Urothelium cell line (cell line): ENCODE data around the gene APBA2.
A peak's percentile ranks its signal among the peaks of the same experiment; 100 is the strongest.
"Not testable (repeated sequence)": the region's sequence is repeated elsewhere in the genome, so short reads cannot be mapped to it uniquely, and the experiment has no call there.

Experiments
- DNase-seq: peaks from one replicate; pipeline ENCODE4 v3.0.0; 2011; ENCODE audit warnings: low spot score, mixed read lengths
- FAIRE-seq: peaks from 2 replicates; lab custom pipeline; 2011; peaks lifted over from hg19 to GRCh38; lab: Jason Lieb, UNC

Gene APBA2

GRCh38 chr15:28876131-28876844, 9.5 kb upstream of the APBA2 start:
- FAIRE-seq (no peak), DNase-seq (no peak)

GRCh38 chr15:28876845-28877185, 9.0 kb upstream of the APBA2 start:
- DNase-seq (no peak), FAIRE-seq (no peak)

DNA sequence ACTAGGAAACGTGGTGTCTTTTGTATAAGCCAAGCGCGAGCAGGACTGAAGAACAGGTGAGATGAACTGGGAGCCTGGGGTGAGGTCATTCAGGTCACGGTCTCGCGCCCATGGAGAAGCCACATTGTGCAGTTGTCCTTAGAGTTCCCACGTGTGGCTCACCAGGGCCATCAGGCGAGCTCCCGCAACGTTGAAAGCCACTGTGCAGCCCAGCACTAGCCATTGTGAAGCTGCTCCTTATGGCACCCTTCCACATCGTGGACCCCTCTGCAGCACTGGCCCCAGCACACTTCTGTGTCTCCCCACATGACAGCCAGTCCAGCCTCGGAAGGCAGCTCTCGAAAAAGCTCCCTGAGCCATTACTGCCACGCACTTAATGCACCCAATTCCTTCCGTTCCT, 7.6 kb upstream of the APBA2 start:
- FAIRE-seq (no peak), DNase-seq (no peak)

GRCh38 chr15:28879551-28879950, 6.2 kb upstream of the APBA2 start:
- FAIRE-seq (no peak), DNase-seq (no peak)

GRCh38 chr15:28880680-28881079, 5.1 kb upstream of the APBA2 start:
- DNase-seq = no peak
- no peak for FAIRE-seq

DNA sequence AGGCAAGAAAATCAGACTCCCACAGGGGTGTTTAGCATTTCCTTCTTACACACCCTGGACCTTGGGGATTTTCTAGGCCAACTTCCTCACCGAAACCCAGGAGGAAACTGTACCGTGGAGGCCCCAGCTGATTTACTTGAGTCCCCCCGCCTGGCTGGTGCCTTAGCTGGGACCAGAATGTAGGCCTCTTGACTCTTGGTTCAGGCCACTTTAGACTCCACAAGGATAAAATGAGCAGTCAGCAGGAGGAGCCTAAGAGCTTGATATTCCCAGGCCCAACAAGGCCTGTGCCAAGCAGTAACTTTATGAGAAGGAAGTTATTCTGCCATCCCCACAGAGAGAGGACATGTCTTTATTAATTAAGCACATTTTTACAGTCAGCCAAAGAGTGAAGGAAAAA, 4.6 kb upstream of the APBA2 start:
- no peak for FAIRE-seq
- DNase-seq = no peak

DNA sequence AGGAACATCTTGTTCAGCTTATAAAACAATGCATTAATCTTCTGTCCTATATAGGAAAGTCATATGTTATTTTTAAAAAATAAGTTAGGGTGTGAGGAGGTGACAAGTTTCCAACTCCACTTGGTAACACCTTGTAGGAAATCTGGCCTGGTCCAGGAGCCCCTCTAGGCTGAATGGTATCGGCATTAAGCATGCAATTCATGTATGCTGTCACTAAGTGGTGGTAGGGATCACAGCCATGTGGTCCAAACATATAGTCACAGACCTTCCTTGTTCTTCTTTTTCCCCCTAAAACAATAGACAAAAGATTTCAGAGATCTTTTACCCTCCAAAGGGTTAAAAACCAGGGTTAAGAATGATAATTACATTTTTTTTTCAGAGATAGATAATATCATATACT, 4.2 kb upstream of the APBA2 start:
- no peak for DNase-seq
- no peak for FAIRE-seq

GRCh38 chr15:28884151-28884940, 1.4 kb upstream of the APBA2 start:
- FAIRE-seq = no peak

DNA sequence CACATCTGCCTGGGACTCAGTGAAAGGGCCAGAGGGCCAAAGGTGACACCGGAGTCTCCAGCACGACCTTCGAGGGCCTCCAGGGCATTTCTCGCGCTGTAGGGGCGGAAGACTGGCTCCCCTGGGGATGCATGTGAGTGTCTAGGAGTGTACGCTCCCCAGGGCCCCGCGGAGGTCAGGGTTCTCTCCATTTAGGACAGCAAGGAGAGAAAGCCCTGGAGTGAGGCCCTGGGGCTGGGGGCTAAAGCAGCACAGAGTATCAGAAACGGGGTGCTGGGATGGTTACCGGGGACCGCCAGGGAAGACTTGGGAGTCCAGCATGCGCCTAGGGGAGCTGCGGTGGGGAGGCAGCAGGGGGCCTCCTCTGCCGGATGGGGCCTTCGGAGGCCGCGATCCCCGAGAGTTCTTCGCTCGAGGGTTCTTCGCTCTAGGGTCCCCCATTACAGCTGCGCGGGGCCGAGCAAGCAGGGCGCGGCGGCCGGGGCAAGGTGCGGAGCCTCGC, 595 bp upstream of the APBA2 start:
- DNase-seq = no peak
- FAIRE-seq = no peak

More at GRCh38 chr15:28884151-28884940, 1.4 kb upstream of the APBA2 start:
- DNase-seq = no peak

DNA sequence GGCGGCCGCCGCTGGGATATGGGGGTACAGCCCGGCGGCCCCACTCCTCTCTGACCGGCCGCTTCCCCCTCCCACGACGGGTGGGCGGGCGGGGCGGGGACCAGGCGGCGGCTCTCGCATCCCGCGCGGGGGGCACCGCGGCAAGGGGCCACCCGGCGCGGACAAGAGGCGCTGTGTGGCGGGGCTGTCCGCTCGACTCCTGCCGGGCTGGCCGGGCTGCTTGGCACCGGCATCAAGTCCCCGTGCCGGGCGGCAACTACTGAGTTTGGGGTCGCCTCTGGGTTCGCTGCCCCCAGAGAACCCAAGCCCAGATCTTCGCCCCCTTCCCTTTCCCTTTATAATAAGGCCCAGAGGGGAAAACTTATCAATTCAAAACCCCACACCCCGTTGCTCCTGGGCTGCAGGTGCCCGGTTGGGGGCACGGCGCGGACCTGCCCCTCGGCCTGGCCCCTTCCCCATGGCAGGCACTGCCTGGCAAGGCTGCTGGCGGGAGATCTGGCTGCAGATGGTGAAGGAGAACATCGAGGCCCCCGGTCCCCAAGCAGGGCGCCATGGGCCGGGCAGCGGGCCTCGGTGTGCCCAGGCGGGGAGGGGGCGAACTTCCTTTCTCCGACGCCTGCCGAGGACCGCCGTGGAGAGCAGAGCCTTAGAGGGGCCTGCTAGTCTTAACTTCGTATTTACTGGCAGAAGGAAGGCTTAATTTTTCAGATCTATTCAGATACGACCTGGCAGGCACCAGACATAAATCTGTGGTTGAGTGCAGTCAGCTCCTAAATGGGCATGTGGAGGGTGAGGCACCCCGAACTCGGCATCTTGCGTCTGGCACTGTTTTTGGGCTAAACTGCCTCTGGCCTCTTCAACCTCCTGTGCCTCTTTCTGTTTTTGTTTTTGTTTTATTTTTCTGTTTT, 911 bp downstream of the APBA2 start:
- no peak for FAIRE-seq
- peak; percentile 18 for DNase-seq

DNA sequence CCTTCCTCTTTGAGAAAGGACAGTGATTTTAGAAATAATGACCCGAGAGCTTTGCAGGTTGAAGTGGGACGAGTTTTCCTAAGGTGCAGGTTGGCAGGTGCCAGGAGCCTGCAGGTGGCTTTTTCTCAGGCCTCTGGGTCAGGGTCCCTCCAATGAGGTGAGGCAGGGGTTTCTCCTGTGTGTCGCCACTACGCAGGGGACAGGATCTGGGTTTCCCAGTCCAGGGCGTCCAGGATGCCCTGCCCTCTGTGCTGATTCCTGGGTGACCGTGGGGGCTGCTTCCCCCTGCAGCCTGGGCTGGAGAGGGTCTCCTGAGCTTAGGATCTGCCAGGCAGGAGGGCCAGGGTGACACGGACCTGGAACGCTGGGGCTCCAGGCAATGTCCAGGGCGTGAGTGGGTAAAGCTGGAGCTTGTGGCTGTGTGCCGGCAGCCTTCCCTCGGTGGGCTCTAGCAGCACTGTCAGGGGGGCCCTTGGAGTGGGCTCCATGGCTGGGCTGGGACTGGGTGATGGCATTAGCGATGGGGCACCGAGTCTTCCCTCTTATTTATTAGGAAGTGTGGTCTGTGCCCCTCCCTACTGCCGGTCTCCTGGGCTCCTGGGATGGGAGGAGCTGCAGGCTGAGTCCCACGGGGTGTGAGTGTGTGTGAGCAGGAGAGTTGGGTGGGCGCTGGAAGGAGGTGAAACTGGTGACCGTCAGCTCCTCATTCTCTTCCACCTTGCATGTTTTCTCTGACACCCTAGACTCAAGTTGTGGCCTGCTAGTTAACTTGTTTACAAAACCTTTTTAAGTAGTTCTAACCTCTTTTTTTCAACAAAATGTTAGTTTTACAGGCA, 1.8 kb downstream of the APBA2 start:
- no peak for DNase-seq
- FAIRE-seq = no peak

DNA sequence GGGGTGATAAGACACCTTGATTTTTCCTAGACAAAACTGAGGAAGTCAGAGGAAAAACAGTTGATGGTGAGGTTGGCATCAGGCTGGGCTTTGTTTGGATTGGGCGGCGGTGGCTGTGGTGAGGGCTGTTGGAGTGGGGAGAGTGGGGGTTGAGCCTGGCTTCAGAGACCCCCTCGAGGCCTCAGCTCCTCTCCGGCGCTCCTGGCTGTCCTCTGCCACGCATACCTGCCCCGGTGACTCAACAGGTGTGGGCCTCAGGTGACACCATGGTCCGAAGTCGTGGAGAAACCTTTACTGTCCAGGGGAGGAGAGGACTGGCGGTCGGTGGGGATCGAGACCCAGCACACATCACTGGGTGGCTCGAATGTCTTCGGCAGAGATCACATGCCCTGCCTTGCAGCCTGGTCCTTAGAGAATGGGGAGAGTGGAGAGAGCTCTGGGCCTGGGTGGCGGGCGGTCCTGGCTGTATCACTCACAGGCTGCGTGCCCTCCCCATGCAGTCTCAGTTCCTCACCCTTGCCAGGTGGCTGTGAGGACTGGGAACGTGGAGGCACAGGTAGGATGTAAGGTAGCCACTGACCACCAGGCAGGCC, 2.6 kb downstream of the APBA2 start:
- FAIRE-seq = no peak
- no peak for DNase-seq

GRCh38 chr15:28888900-28889299, 3.1 kb downstream of the APBA2 start:
- FAIRE-seq = no peak
- DNase-seq = no peak

GRCh38 chr15:28889346-28889745, 3.6 kb downstream of the APBA2 start:
- DNase-seq (no peak), FAIRE-seq (no peak)

GRCh38 chr15:28889871-28890270, 4.1 kb downstream of the APBA2 start:
- not testable (repeated sequence) for FAIRE-seq, DNase-seq

- DNase-seq, FAIRE-seq: not testable (repeated sequence)
These were observed 4.5 kb downstream of the APBA2 start for GRCh38 chr15:28890291-28890690.

GRCh38 chr15:28890711-28891495, 5.1 kb downstream of the APBA2 start:
- FAIRE-seq = no peak
- no peak for DNase-seq

DNA sequence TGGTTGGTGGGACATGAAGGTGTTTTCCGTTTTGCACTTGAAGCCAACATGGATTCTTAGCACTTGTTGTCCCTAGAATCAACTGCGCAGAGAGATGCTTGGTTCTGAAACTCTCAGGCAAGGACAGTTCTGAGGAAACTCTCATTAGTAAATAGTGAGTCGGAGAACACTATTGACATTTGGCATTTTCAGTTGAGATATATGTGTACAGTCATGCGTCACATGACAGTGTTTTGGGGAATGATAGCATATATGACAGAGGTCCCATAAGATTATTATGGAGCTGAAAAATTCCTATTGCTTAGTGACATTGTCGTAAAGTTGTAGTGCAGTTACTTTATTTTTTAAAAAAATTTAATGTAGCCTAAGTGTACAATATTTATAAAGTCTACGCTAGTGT, 5.8 kb downstream of the APBA2 start:
- DNase-seq = no peak
- no peak for FAIRE-seq
